Mesenchymal stem cell (in vitro differentiated cells and primary cell): ENCODE results near the gene FOXI1.
"Not testable (repeated sequence)": the region's sequence is repeated elsewhere in the genome, so short reads cannot be mapped to it uniquely, and the experiment has no call there.

Source experiments
- DNase-seq: peaks from one replicate; pipeline ENCODE4 v3.0.0-alpha.2; 2013
- H2AFZ ChIP-seq: one replicate; pipeline ENCODE4 v1.6.1; 2013; ENCODE audit warnings: low read depth, mild to moderate bottlenecking, control low read depth, inconsistent platforms, low read length, moderate library complexity
- H2AK5ac ChIP-seq: 2 replicates; pipeline ENCODE4 v1.6.1; 2013; ENCODE audit warnings: low read length, moderate library complexity, mild to moderate bottlenecking, inconsistent platforms; ENCODE audit not compliant: severe bottlenecking
- H2BK120ac ChIP-seq: one replicate; pipeline ENCODE4 v1.6.1; 2013; ENCODE audit warnings: low read depth, mild to moderate bottlenecking, inconsistent platforms, low read length, moderate library complexity
- H2BK12ac ChIP-seq, 2 experiments: one replicate each; pipeline ENCODE4 v1.6.1; 2013; ENCODE audit warnings: inconsistent platforms in 2 of 2, low read length in 2 of 2, mild to moderate bottlenecking in 2 of 2, moderate library complexity in 2 of 2, control low read depth in 1 of 2
- H2BK15ac ChIP-seq: one replicate; pipeline ENCODE4 v1.6.1; 2013; ENCODE audit warnings: mild to moderate bottlenecking, low read depth, inconsistent platforms; ENCODE audit not compliant: poor library complexity, severe bottlenecking
- H2BK5ac ChIP-seq: 2 replicates; pipeline ENCODE4 v1.6.1; 2013; ENCODE audit warnings: low read depth, mild to moderate bottlenecking, low read length, control low read depth, inconsistent platforms; ENCODE audit not compliant: poor library complexity, severe bottlenecking
- H3K14ac ChIP-seq, 2 experiments: one replicate each; pipeline ENCODE4 v1.6.1; 2013; ENCODE audit warnings: inconsistent platforms in 2 of 2, low read length in 2 of 2, control low read depth in 1 of 2, mild to moderate bottlenecking in 1 of 2, moderate library complexity in 1 of 2
- H3K18ac ChIP-seq, 2 experiments: one replicate each; pipeline ENCODE4 v1.6.1; 2013; ENCODE audit warnings: inconsistent platforms in 2 of 2, low read length in 2 of 2, control low read depth in 1 of 2, low read depth in 1 of 2, mild to moderate bottlenecking in 1 of 2
- H3K23ac ChIP-seq, 2 experiments: one replicate each; pipeline ENCODE4 v1.6.1; 2013; ENCODE audit warnings: inconsistent platforms in 2 of 2, low read length in 2 of 2, mild to moderate bottlenecking in 2 of 2, moderate library complexity in 2 of 2, control low read depth in 1 of 2
- H3K27ac ChIP-seq: 2 replicates; pipeline ENCODE4 v1.5.1; 2013; ENCODE audit warnings: mild to moderate bottlenecking, moderate library complexity, low read length, control low read depth, inconsistent platforms; ENCODE audit not compliant: poor library complexity, severe bottlenecking
- H3K27me3 ChIP-seq, 2 experiments: 2 replicates each; pipeline versions ENCODE4 v1.6.1 to v1.7.0; 2013; ENCODE audit warnings: low read length in 2 of 2, mild to moderate bottlenecking in 2 of 2, moderate library complexity in 2 of 2, control low read depth in 1 of 2, inconsistent platforms in 1 of 2; ENCODE audit not compliant: control insufficient read depth in 1 of 2, insufficient read depth in 1 of 2
- H3K36me3 ChIP-seq, 2 experiments: 2 replicates each; pipeline versions ENCODE4 v1.6.1 to v1.7.0; 2013; ENCODE audit warnings: low read length in 2 of 2, control low read depth in 1 of 2, inconsistent platforms in 1 of 2, low read depth in 1 of 2, mild to moderate bottlenecking in 1 of 2; ENCODE audit not compliant: insufficient read depth in 2 of 2, control insufficient read depth in 1 of 2
- H3K4ac ChIP-seq, 2 experiments: one replicate each; pipeline ENCODE4 v1.6.1; 2013; ENCODE audit warnings: inconsistent platforms in 2 of 2, low read length in 2 of 2, mild to moderate bottlenecking in 2 of 2, moderate library complexity in 2 of 2, control low read depth in 1 of 2, low read depth in 1 of 2
- H3K4me1 ChIP-seq: 2 replicates; pipeline ENCODE4 v1.6.1; 2013; ENCODE audit warnings: low read depth, low read length, control low read depth; ENCODE audit not compliant: control insufficient read depth, insufficient read depth
- H3K4me2 ChIP-seq: 2 replicates; pipeline ENCODE4 v1.6.1; 2013; ENCODE audit warnings: low read length, mild to moderate bottlenecking, inconsistent platforms; ENCODE audit not compliant: poor library complexity, severe bottlenecking
- H3K4me3 ChIP-seq, 2 experiments: 2 replicates each; pipeline versions ENCODE4 v1.5.1 to v1.7.0; 2013; ENCODE audit warnings: low read length in 2 of 2, mild to moderate bottlenecking in 2 of 2, control low read depth in 1 of 2, low read depth in 1 of 2; ENCODE audit not compliant: insufficient read depth in 1 of 2
- H3K79me1 ChIP-seq: replicated peaks from 2 replicates; pipeline ENCODE4 v1.6.1; 2013; ENCODE audit warnings: mild to moderate bottlenecking, control low read depth, low read length, inconsistent platforms; ENCODE audit not compliant: poor library complexity, severe bottlenecking
- H3K9ac ChIP-seq: 2 replicates; pipeline ENCODE4 v1.7.0; 2013; ENCODE audit warnings: mild to moderate bottlenecking, low read length, moderate library complexity
- H3K9me3 ChIP-seq: 2 replicates; pipeline ENCODE4 v1.7.0; 2013; ENCODE audit warnings: mild to moderate bottlenecking, low read length; ENCODE audit not compliant: control insufficient read depth
- H4K8ac ChIP-seq: one replicate; pipeline ENCODE4 v1.6.1; 2013; ENCODE audit warnings: inconsistent platforms, mild to moderate bottlenecking, low read length, moderate library complexity
- H4K91ac ChIP-seq: one replicate; pipeline ENCODE4 v1.6.1; 2013; ENCODE audit warnings: mild to moderate bottlenecking, low read length, inconsistent platforms
- WGBS: methylation state at CpG from one replicate; pipeline ENCODE4 v1.1.7; 2013; ENCODE audit warnings: mixed read lengths; 5-methylcytosine and 5-hydroxymethylcytosine counted together

Gene FOXI1

DNA sequence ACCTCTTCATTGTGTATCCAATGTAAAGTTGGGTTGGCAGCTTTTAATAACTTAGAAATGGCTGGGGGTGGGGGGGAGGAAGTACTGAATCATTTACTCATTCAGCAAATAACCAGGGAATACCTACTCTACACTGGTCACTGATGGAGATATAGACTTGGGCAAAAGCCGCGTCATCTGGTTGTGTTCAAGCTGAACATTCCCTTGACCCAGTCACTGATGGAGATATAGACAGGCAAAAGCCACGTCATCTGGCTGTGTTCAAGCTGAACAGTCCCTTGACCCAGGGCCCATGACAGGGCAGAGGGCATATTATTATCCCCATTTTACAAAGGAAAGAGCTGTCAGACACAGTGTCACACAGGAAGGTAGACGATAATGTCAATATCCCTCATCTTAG lies 32.6 kb downstream of the FOXI1 start:
- DNase-seq, result no peak
- Histone ChIP-seq H2BK15ac (no peak overlapping the region), H2AK5ac (no peak overlapping the region), H2BK5ac (no peak overlapping the region), H3K4me3 (no peak overlapping the region), H3K27ac (no peak overlapping the region), H3K14ac (no peak overlapping the region), H2BK12ac (no peak overlapping the region), H4K91ac (no peak overlapping the region), H3K23ac (no peak overlapping the region), H3K27me3 (peaks cover 0 to 13% of the 10 kb centered on the region in 2 experiments), H4K8ac (no peak overlapping the region), H3K79me1 (no peaks in the 10 kb centered on the region), H3K4me2 (no peak overlapping the region), H3K9ac (no peak overlapping the region), H3K9me3 (no peaks in the 10 kb centered on the region), H2AFZ (no peak overlapping the region), H2BK120ac (no peak overlapping the region), H3K4ac (no peak overlapping the region), H3K18ac (no peak overlapping the region), H3K36me3 (no peaks in the 10 kb centered on the region), H3K4me1 (no peaks in the 10 kb centered on the region)
- 91% methylated on average over 4 of the region's 4 CpGs for WGBS

DNA sequence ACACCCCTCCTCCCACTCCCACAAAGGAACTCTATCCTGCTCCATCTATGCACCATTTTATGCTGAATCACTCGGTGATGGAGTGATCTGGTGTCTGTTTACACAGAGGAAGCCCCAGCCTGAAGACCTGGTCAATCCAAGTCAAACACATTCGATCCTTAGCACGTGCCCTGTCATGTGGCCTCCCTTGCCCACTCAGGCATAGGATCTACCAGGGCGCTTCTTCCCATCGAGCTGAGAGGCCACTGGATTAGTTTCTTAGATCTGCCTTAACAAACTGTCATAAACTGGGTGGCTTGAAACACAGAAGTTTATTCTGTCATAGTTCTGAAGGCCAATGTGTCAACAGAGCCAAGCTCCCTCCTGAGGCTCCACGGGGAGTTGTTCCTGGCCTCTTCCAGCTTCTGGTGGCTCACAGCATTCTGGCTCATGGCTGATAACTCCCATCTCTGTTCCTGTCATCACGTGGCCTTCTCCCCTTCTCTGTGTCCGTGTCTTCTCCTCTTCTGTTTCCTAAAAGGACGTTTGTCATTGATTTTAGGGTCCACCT lies 34.2 kb downstream of the FOXI1 start:
- H3K14ac ChIP-seq, result no peak overlapping the region
- no peak overlapping the region for H3K23ac ChIP-seq
- no peak overlapping the region for H3K18ac ChIP-seq
- H2BK15ac ChIP-seq, result no peak overlapping the region
- no peak overlapping the region for H3K4me2 ChIP-seq
- no peaks in the 10 kb centered on the region for H3K79me1 ChIP-seq
- DNase-seq, result no peak
- no peak overlapping the region for H4K8ac ChIP-seq
- H3K4ac ChIP-seq, result no peak overlapping the region
- no peak overlapping the region for H2BK12ac ChIP-seq
- WGBS, result 84% methylated on average over 9 of the region's 9 CpGs
- no peaks in the 10 kb centered on the region for H3K4me1 ChIP-seq
- H2BK120ac ChIP-seq, result no peak overlapping the region
- no peaks in the 10 kb centered on the region for H3K9me3 ChIP-seq
- no peak overlapping the region for H2AFZ ChIP-seq
- no peak overlapping the region for H2AK5ac ChIP-seq
- no peak overlapping the region for H3K4me3 ChIP-seq
- H3K36me3 ChIP-seq, result no peaks in the 10 kb centered on the region
- peaks cover 0 to 28% of the 10 kb centered on the region in 2 experiments for H3K27me3 ChIP-seq
- H3K27ac ChIP-seq, result no peak overlapping the region
- H4K91ac ChIP-seq, result no peak overlapping the region
- H2BK5ac ChIP-seq, result no peak overlapping the region
- H3K9ac ChIP-seq, result no peak overlapping the region

DNA sequence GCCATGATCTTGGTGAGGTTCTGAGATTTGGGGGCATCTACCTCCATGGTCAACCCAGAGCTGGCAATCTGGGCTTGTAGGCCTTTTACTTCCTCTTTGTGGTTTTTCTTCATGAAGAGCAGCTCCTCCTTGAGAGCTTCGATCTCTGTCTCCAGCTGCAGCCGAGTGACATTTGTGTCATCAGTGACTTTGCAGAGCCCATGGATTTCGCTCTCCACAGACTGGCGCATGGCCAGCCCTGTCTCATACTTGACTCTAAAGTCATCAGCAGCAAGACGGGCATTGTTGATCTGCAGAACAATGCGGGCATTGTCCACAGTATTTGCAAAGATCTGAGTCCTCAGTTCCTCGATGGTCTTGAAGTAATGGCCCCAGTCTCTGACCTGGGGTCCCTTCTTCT lies 35.5 kb downstream of the FOXI1 start:
- WGBS, result 95% methylated on average over 7 of the region's 7 CpGs
- not testable (repeated sequence) for H3K4me3 ChIP-seq, H2BK15ac ChIP-seq, H2BK5ac ChIP-seq, H3K4me1 ChIP-seq, H3K18ac ChIP-seq, H2BK12ac ChIP-seq, H4K91ac ChIP-seq, H3K23ac ChIP-seq, H3K79me1 ChIP-seq, H3K14ac ChIP-seq, H3K36me3 ChIP-seq, H2BK120ac ChIP-seq, H3K4ac ChIP-seq, H4K8ac ChIP-seq, H2AK5ac ChIP-seq, H3K9me3 ChIP-seq, H3K4me2 ChIP-seq, H3K27ac ChIP-seq, H2AFZ ChIP-seq, H3K9ac ChIP-seq, DNase-seq
- peaks cover 0 to 37% of the 10 kb centered on the region in 2 experiments for H3K27me3 ChIP-seq

DNA sequence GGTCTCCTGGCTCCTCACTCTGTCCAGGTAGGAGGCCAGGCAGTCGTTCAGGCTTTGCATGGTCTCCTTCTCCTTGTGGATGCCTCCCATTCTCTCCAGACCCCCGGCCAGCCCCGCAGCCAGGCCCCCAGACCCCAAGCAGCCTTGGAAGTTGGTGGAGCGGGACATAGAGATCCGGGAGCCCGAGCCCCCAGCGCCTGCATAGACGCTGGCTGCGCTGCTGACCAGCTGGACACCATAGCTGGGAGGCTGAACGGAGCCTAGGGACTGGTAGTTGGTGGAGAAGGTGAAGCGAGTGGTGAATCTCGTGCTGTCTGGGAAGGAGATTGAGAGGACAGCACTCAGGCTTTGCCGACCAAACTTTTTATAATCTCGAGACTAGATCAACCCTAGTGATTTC lies 35.9 kb downstream of the FOXI1 start:
- DNase-seq, result no peak
- Histone ChIP-seq H3K4me2 (no peak overlapping the region), H3K23ac (no peak overlapping the region), H3K79me1 (no peaks in the 10 kb centered on the region), H2BK12ac (no peak overlapping the region), H3K27me3 (peaks cover 0 to 37% of the 10 kb centered on the region in 2 experiments), H3K27ac (no peak overlapping the region), H2BK5ac (no peak overlapping the region), H2AFZ (no peak overlapping the region), H3K4me1 (no peaks in the 10 kb centered on the region), H3K9me3 (no peaks in the 10 kb centered on the region), H2AK5ac (no peak overlapping the region), H2BK120ac (no peak overlapping the region), H3K18ac (no peak overlapping the region), H3K9ac (no peak overlapping the region), H3K4ac (no peak overlapping the region), H4K8ac (no peak overlapping the region), H3K14ac (no peak overlapping the region), H4K91ac (no peak overlapping the region), H3K4me3 (no peak overlapping the region), H2BK15ac (no peak overlapping the region), H3K36me3 (no peaks in the 10 kb centered on the region)
- WGBS, result 86% methylated on average over 12 of the region's 14 CpGs
